Omental fat pad (tissue), 4 donors: Measurements from ENCODE around the gene HSF5. TPM values are rescaled to one million over a fixed set of nuclear protein-coding genes. Genes with fewer than 3 reads are reported as not detected.

ENCODE experiments used
- ATAC-seq: fragments of 150-250 bp; one replicate; pipeline ENCODE4 v1.9.1; 2016; ENCODE audit warnings: mild to moderate bottlenecking, moderate library complexity; ENCODE audit not compliant: low FRiP score
- DNase-seq: peaks from one replicate; pipeline ENCODE4 v3.0.0-alpha.2; 2019; ENCODE audit warnings: low spot score
- CTCF ChIP-seq, 3 donors: fragments of 450-650 bp; IDR thresholded peaks; one replicate each; pipeline ENCODE4 v1.5.1; 2016 to 2017; ENCODE audit warnings: antibody characterized with exemption in 3 of 3, mild to moderate bottlenecking in 3 of 3, moderate library complexity in 2 of 3
- total RNA-seq, 4 donors: library from RNA; depleted of rRNA; stranded (reverse); fragments of >200 nt; gene quantifications; one replicate each; pipeline ENCODE4 v1.1.0, GENCODE V29; 2016

The HSF5 gene
- total RNA-seq, 4 donors from 2014 or later: 0.13 to 0.24 TPM; not detected in 2

GRCh38 chr17:58527949-58528348, 39.7 kb upstream of the HSF5 start:
- no peak for DNase-seq
- no peak for TF ChIP-seq CTCF (IDR thresholded peaks at IDR 0.05)
- ATAC-seq: no peak

- TF ChIP-seq CTCF (IDR thresholded peaks at IDR 0.05): no peak
- DNase-seq (no peak), ATAC-seq (no peak)
Observed at GRCh38 chr17:58527306-58527705, 39.1 kb upstream of the HSF5 start.

- DNase-seq (no peak), ATAC-seq (peak; percentile 49)
- TF ChIP-seq CTCF (IDR thresholded peaks at IDR 0.05): no peak
Observed at GRCh38 chr17:58525239-58525638, 37.0 kb upstream of the HSF5 start.

GRCh38 chr17:58521680-58522079, 33.5 kb upstream of the HSF5 start:
- DNase-seq: no peak
- TF ChIP-seq CTCF (IDR thresholded peaks at IDR 0.05): no peak

GRCh38 chr17:58520843-58521430, 32.7 kb upstream of the HSF5 start:
- no peak for TF ChIP-seq CTCF (IDR thresholded peaks at IDR 0.05)
- DNase-seq: no peak
- ATAC-seq: no peak

More at GRCh38 chr17:58521680-58522079, 33.5 kb upstream of the HSF5 start:
- ATAC-seq: no peak

GRCh38 chr17:58517928-58518609, 29.9 kb upstream of the HSF5 start:
- peak; percentile 93 for ATAC-seq

More at GRCh38 chr17:58517928-58518609, 29.9 kb upstream of the HSF5 start:
- peak; percentile 95 for DNase-seq
- TF ChIP-seq CTCF (IDR thresholded peaks at IDR 0.05): no peak
